Measurements from ENCODE around the gene GRID1.

- TF ChIP-seq POLR2A (IDR thresholded peaks at IDR 0.05; ENCODE audit: low read length) (no peak), GATA1 (IDR thresholded peaks at IDR 0.05; ENCODE audit: low read depth, low read length) (no peak)
Measured at GRCh38 chr10:85858776-85859515, 507.6 kb downstream of the GRID1 start.

Measured in erythroblast (primary cell).